GM10248 (cell line): ENCODE measurements around the gene NUP50.

ENCODE experiments used
- CTCF ChIA-PET: fragments of 300-600 bp; sonication (Branson Sonifier 250); formaldehyde crosslinking; extraction: SDS; loops from one replicate; lab custom pipeline; 2021; ENCODE audit warnings: antibody characterized with exemption; lab: Yijun Ruan, JAX
- POLR2A ChIA-PET: fragments of 350-650 bp; sonication (Branson Sonifier 250); formaldehyde crosslinking; extraction: SDS; loops from one replicate; lab custom pipeline; 2020; ENCODE audit warnings: antibody characterized with exemption; lab: Yijun Ruan, JAX
- DNase-seq: peaks from one replicate; pipeline ENCODE4 v3.0.0; 2012; ENCODE audit errors: extremely low spot score
- TF ChIP-seq, protein P1 (sequence below): IDR thresholded peaks from 2 replicates; pipeline ENCODE4 v1.5.1; 2012; ENCODE audit warnings: mild to moderate bottlenecking, low read depth; ENCODE audit errors: extremely low read depth, missing control alignments, control extremely low read depth

The NUP50 gene

DNA sequence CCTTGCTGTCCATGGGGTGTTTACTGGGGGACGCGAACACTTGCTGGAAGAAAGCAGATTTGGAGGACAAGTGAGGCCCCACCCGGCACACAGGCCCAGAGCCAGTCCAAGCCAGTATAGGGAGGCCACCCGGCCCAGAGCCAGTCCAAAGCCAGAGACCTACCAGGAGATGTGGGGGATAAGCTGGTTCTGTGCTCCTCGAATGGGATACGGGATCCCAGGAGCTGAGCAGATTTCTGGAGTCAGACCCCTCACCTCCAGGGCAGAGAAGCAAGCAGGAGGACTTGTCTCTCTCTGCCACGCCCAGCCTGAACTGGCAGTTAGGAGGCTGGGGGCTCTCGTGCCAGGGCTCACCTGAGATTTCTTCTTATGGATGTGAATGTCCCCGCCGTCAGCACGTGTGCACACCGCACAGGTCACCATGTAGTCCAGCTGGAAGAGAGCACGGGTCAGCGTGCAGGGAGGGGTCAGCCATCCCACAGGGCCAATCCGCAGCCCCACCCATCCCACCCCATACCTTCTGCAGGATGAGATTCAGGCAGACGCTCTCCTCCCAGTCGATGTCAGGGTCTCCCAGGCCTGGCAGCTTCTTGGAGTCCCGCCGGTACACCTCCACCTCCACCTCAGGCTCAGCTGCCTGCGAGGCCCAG, 41.7 kb downstream of the NUP50 start:
- POLR2A ChIA-PET = no interaction called here
- CTCF ChIA-PET = interaction anchor here (0.7 to 2.7 kb wide), 4 partner anchors 8 to 103 kb away, joined by 3 to 6 read pairs (median 3); no protein-coding TSS in a partner anchor
- DNase-seq = no peak
- TF ChIP-seq, protein P1, sequence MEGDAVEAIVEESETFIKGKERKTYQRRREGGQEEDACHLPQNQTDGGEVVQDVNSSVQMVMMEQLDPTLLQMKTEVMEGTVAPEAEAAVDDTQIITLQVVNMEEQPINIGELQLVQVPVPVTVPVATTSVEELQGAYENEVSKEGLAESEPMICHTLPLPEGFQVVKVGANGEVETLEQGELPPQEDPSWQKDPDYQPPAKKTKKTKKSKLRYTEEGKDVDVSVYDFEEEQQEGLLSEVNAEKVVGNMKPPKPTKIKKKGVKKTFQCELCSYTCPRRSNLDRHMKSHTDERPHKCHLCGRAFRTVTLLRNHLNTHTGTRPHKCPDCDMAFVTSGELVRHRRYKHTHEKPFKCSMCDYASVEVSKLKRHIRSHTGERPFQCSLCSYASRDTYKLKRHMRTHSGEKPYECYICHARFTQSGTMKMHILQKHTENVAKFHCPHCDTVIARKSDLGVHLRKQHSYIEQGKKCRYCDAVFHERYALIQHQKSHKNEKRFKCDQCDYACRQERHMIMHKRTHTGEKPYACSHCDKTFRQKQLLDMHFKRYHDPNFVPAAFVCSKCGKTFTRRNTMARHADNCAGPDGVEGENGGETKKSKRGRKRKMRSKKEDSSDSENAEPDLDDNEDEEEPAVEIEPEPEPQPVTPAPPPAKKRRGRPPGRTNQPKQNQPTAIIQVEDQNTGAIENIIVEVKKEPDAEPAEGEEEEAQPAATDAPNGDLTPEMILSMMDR = no peak

DNA sequence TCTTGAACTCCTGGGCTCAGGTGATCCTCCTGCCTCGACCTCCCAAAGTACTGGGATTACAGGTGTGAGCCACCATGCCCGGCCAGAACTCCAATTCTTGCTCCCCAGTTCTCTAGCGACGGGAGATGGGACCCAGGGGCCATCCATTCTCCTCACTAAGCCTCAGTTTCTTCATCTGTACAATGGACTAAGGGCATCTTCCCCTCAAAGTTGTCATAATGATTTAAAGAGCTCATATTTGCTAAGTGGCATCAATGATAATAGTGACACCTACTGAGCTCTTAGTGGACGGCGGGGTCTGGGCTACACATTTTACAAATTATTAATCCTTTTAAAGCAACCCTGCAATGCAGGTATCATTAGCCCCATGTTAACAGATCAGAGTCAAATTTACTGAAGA, 42.5 kb downstream of the NUP50 start:
- POLR2A ChIA-PET = no interaction called here
- TF ChIP-seq, protein P1 = no peak
- DNase-seq = no peak
- CTCF ChIA-PET = interaction anchor here (0.7 to 2.7 kb wide), 3 partner anchors 9 to 15 kb away, joined by 3 to 6 read pairs (median 3); no protein-coding TSS in a partner anchor

DNA sequence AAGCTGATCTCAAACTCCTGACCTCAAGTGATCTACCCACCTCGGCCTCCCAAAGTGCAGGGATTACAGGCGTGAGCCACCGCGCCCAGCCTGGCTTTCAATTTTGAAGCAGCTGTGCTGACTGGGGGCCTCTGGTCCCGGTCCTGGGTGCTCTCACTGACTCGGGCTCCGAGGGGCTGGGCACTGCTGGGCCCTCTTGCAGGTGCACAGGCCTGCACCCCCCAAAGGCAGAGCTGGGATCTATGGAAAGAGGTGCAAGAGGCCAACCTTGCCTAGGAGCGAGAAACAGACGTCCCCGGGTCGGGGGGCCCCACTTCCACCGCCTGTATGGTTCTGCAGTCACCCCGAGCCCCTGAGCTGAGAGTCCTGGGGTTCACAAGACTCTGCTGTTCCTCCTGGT, 43.8 kb downstream of the NUP50 start:
- no peak for DNase-seq
- ChIA-PET POLR2A (no interaction called here), CTCF (interaction anchor here (1.2 to 3.0 kb wide), 3 partner anchors 12 to 39 kb away, joined by 3 to 23 read pairs (median 3); no protein-coding TSS in a partner anchor)
- TF ChIP-seq, protein P1 = no peak

DNA sequence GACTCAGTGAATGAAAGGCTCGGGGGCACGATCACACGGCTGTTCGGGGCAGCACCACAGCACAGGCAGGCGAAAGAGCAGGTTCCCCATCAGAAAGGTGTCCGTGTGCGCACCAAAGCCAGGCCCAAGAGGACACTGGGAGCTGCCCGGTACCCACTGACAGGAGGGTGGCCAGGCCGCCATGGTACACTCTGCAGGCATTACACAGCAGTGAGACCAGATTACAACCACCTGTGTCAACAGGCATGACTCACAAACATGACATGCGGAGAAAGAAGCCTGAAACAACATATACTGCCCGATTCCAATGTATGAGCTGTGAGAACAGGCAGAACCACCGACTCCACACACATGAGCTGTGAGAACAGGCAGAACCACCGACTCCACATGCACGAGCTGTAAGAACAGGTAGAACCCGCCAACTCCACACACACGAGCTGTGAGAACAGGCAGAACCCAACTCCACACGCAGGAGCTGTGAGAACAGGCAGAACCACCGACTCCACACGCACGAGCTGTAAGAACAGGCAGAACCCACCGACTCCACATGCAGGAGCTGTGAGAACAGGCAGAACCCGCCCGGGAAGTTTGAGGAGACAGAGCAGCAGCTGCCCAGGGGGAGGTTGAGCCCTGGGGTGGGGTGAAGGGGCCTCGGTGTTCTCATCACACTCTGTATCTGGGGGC, 44.4 kb downstream of the NUP50 start:
- TF ChIP-seq, protein P1 = no peak
- POLR2A ChIA-PET = no interaction called here
- CTCF ChIA-PET = interaction anchor here (0.7 to 3.0 kb wide), 5 partner anchors 12 to 63 kb away, joined by 3 to 23 read pairs (median 3); no protein-coding TSS in a partner anchor
- no peak for DNase-seq

DNA sequence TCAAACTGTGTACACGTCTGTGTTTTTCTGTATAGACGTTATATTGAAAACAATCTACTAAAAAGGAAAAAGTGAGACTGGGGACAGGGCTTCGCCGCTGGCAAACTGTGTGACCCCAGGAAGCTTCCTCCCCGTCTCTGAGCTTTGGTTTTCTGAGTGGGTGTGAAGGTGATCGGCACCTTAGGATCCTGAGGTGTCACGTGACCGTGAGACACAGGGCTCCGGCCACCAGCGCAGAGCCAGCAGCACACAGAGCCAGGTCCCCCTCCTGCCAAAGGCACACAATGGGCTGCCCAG, 44.9 kb downstream of the NUP50 start:
- TF ChIP-seq, protein P1 = no peak
- ChIA-PET POLR2A (no interaction called here), CTCF (interaction anchor here (0.7 to 3.0 kb wide), 6 partner anchors 11 to 108 kb away, joined by 3 to 23 read pairs (median 4); no protein-coding TSS in a partner anchor)
- no peak for DNase-seq

DNA sequence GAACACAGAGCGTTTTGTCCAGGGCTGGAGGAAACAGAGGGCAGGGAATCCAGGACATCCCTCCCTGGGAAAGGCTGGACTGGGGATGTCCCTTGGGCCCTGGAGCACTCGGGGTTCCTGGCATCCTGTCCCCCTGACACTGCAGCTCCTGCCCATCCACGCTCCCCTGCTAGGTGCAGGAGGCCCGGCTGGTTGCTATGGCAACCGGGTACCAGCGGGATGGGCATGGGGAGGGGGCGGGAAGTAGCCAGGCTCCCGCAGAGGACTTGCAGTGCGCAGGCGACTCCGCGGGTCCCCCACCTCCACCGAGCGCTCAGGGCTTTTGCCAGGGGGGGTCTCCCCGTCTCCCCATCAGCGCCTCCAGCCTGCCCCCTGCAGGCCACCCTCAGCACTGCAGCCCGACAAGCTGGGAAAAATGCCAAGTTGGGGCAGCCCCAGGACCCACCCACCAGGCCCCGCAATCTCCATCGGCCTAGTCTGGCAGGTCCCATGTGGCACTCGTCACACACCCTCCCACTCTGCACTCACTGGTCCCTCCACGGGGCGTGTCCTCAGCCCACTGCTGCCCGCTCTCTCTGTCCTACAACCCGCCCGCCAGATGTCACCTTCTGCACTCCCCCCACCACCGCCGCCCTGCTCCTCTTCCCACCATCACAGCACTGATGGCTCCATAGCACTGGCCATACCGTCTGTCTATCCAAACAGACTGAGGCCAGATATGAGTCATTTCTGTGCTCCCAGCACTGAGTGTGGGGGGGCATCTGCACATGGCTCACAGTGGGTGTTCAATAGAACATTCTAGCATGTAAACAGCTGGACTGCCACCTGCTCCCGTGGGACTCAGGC, 45.5 kb downstream of the NUP50 start:
- TF ChIP-seq, protein P1 = peak; percentile 57
- POLR2A ChIA-PET = no interaction called here
- DNase-seq = no peak
- CTCF ChIA-PET = interaction anchor here (0.7 to 3.0 kb wide), 5 partner anchors 11 to 108 kb away, joined by 3 to 23 read pairs (median 4); no protein-coding TSS in a partner anchor
